Left kidney (tissue), 2 donors: Measurements from ENCODE around the gene STARD5. TPM values are rescaled to one million over a fixed set of nuclear protein-coding genes. Genes with fewer than 3 reads are reported as not detected.

Experiments
- DNase-seq: peaks from one replicate; pipeline ENCODE4 v3.0.0-alpha.2; 2013
- polyA plus RNA-seq: library from polyadenylated mRNA; unstranded; fragments of 120-200 nt; gene quantifications from one replicate; pipeline ENCODE4 v1.2.1, GENCODE V29; 2013; ENCODE audit not compliant: insufficient read length

Gene STARD5
- polyA plus RNA-seq, 1 donor = 4.9 TPM

GRCh38 chr15:81293728-81294515 is 30.0 kb downstream of the STARD5 start:
- no peak for DNase-seq

- DNase-seq = no peak
Observed at GRCh38 chr15:81292523-81293001, 31.4 kb downstream of the STARD5 start.

- DNase-seq = no peak
Observed at GRCh38 chr15:81291916-81292522, 31.9 kb downstream of the STARD5 start.

- no peak for DNase-seq
Observed at GRCh38 chr15:81289910-81290309, 34.0 kb downstream of the STARD5 start.

GRCh38 chr15:81288616-81289015 is 35.3 kb downstream of the STARD5 start:
- DNase-seq = no peak

GRCh38 chr15:81288040-81288439 is 35.9 kb downstream of the STARD5 start:
- DNase-seq = no peak

GRCh38 chr15:81286621-81287121 is 37.3 kb downstream of the STARD5 start:
- no peak for DNase-seq

GRCh38 chr15:81285461-81285860 is 38.5 kb downstream of the STARD5 start:
- no peak for DNase-seq

GRCh38 chr15:81284256-81285031 is 39.5 kb downstream of the STARD5 start:
- no peak for DNase-seq

GRCh38 chr15:81282911-81283310 is 41.0 kb downstream of the STARD5 start:
- no peak for DNase-seq

GRCh38 chr15:81282606-81282895 is 41.4 kb downstream of the STARD5 start:
- DNase-seq = no peak

GRCh38 chr15:81281766-81282605 is 42.0 kb downstream of the STARD5 start:
- no peak for DNase-seq

- no peak for DNase-seq
Observed at GRCh38 chr15:81281456-81281735, 42.5 kb downstream of the STARD5 start.

- DNase-seq = no peak
Observed at GRCh38 chr15:81280696-81281455, 43.1 kb downstream of the STARD5 start.

GRCh38 chr15:81279621-81280485 is 44.1 kb downstream of the STARD5 start:
- DNase-seq = no peak

GRCh38 chr15:81278306-81279029 is 45.5 kb downstream of the STARD5 start:
- no peak for DNase-seq

- no peak for DNase-seq
Observed at GRCh38 chr15:81277851-81278250, 46.1 kb downstream of the STARD5 start.

GRCh38 chr15:81276967-81277366 is 47.0 kb downstream of the STARD5 start:
- no peak for DNase-seq

- no peak for DNase-seq
Observed at GRCh38 chr15:81275711-81276392, 48.1 kb downstream of the STARD5 start.
